22Rv1 (cell line): Measurements from ENCODE around the gene DTNB.

Experiments used
- H3K27ac ChIP-seq: fragments of 450-650 bp; 2 replicates; pipeline ENCODE4 v1.5.1; 2017
- CTCF ChIP-seq: fragments of 450-650 bp; IDR thresholded peaks from 2 replicates; pipeline ENCODE4 v1.5.1; 2017; ENCODE audit warnings: mild to moderate bottlenecking
- ZFX ChIP-seq: fragments of 450-650 bp; IDR thresholded peaks from 2 replicates; pipeline ENCODE4 v1.6.1; 2017; ENCODE audit warnings: antibody characterized with exemption, borderline replicate concordance

DTNB gene

GRCh38 chr2:25336383-25336841 is 337.0 kb downstream of the DTNB start:
- no peak overlapping the region for H3K27ac ChIP-seq
- TF ChIP-seq ZFX (no peak), CTCF (no peak)

DNA sequence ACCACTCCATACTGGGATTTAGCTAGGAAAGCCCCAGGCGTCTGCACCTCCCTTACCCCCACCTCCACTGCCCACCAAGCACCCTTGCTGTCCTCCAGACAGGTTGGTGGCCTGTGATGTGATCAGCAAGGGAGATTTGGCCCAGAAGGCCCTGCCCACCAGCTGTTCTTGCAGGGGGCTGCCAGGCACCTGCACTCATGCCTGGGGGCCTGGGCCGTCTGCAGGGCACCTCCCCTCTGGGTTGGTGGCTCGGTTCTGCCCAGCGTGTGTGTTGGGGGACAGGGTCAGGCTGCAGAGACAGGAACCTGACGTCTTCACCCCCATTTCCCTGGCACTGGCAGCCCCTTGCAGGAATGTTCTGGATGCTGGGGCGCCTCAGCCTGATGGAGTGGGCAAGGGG is 337.4 kb downstream of the DTNB start:
- TF ChIP-seq ZFX, result no peak
- TF ChIP-seq CTCF, result no peak
- H3K27ac ChIP-seq, result no peak overlapping the region

DNA sequence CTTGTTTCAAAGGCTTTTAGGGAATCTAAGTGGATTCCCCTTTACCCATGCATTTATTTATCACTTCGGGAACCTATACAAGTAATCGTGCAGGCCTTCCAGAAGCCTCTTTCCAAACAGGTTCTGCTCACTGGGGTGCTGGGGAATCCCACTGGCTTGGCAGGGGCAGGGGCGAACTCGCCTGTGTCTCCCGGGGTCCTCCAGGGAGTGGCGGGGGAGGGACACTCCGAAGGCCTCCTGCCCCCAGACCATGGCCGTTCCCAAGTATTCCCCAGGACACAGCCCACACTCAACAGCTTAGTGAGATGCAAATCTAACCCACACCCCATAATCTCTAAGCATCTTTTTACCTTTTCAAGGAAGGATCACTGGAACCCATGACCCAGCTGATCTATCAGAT is 338.2 kb downstream of the DTNB start:
- no peak for TF ChIP-seq ZFX
- TF ChIP-seq CTCF, result no peak
- H3K27ac ChIP-seq, result no peak overlapping the region

DNA sequence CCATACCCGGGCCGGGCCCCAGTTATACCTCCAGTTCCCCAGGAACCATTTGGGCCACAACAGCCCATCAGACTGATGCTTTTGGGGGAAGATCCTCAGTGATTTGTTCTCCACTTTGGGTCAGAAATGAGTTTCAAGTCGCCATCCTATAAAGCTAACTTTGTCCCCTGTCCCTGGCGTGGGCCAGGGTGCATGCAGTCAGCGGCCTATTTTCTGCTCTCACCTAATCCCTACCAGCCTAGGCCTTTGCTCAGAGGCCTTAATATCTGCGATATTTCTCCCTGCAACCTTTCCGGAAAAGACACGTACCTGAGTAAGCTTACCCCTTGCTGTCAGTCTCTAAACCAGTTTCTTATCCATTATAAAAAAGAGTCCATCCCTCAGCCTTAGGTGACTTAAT is 338.9 kb downstream of the DTNB start:
- H3K27ac ChIP-seq, result no peak overlapping the region
- no peak for TF ChIP-seq CTCF
- TF ChIP-seq ZFX, result no peak

GRCh38 chr2:25333981-25334380 is 339.4 kb downstream of the DTNB start:
- TF ChIP-seq CTCF, result no peak
- TF ChIP-seq ZFX, result no peak
- no peak overlapping the region for H3K27ac ChIP-seq

- TF ChIP-seq ZFX (no peak), CTCF (no peak)
These were observed 340.8 kb downstream of the DTNB start for GRCh38 chr2:25332571-25332970.

GRCh38 chr2:25331686-25332365 is 341.6 kb downstream of the DTNB start:
- H3K27ac ChIP-seq, result no peak overlapping the region
- no peak for TF ChIP-seq ZFX
- TF ChIP-seq CTCF, result no peak

More at GRCh38 chr2:25332571-25332970, 340.8 kb downstream of the DTNB start:
- no peak overlapping the region for H3K27ac ChIP-seq
